PC-9 (cell line): ENCODE data around the gene ZDHHC14. TPM values are rescaled to one million over a fixed set of nuclear protein-coding genes. Genes with fewer than 3 reads are reported as not detected.

ENCODE experiments used
- BruUV-seq: library from RNA; stranded (reverse); fragments of 400-500 nt; replicated peaks from 2 replicates; lab custom pipeline; 2021; lab: Mats Ljungman, UMichigan
- CTCF ChIA-PET: fragments of 300-600 bp; sonication (Branson Sonifier 250); formaldehyde crosslinking; loops from one replicate; lab custom pipeline; 2022; ENCODE audit warnings: antibody characterized with exemption; lab: Charles Lee
- POLR2A ChIA-PET: fragments of 300-600 bp; sonication (Branson Sonifier 250); formaldehyde crosslinking; loops from one replicate; lab custom pipeline; 2022; ENCODE audit warnings: antibody characterized with exemption; ENCODE audit not compliant: unreplicated experiment; lab: Charles Lee
- DNase-seq, 2 experiments: peaks; one replicate each; pipeline versions ENCODE4 v3.0.0 to v3.0.0-alpha.2; 2015 to 2022; ENCODE audit warnings: mixed read lengths in 1 of 2
- H2AFZ ChIP-seq: fragments of 200-600 bp; sonication (generic); 2 replicates; pipeline ENCODE4 v1.8.1; 2017; ENCODE audit warnings: antibody characterized with exemption
- H3F3A ChIP-seq: fragments of 200-600 bp; sonication (generic); 2 replicates; pipeline ENCODE4 v1.8.1; 2017; ENCODE audit warnings: antibody characterized with exemption, mild to moderate bottlenecking, low read depth; ENCODE audit not compliant: insufficient read depth
- H3K27ac ChIP-seq: fragments of 200-600 bp; sonication (generic); 2 replicates; pipeline ENCODE4 v1.6.1; 2016; ENCODE audit warnings: mixed run types
- H3K27me3 ChIP-seq: fragments of 200-600 bp; sonication (generic); 2 replicates; pipeline ENCODE4 v1.6.1; 2016; ENCODE audit warnings: low read depth, mixed run types; ENCODE audit not compliant: insufficient read depth
- H3K36me3 ChIP-seq: fragments of 200-600 bp; sonication (generic); 2 replicates; pipeline ENCODE4 v1.6.1; 2016; ENCODE audit warnings: low read depth, mixed run types
- H3K4me1 ChIP-seq: fragments of 200-600 bp; sonication (generic); replicated peaks from 2 replicates; pipeline ENCODE4 v1.6.1; 2016; ENCODE audit warnings: mixed run types; ENCODE audit not compliant: insufficient read depth
- H3K4me2 ChIP-seq: fragments of 200-600 bp; sonication (generic); 2 replicates; pipeline ENCODE4 v1.6.1; 2017; ENCODE audit warnings: mixed run types
- H3K4me3 ChIP-seq: fragments of 200-600 bp; sonication (generic); 2 replicates; pipeline ENCODE4 v1.6.1; 2016; ENCODE audit warnings: mixed run types
- H3K79me2 ChIP-seq: fragments of 200-600 bp; sonication (generic); 2 replicates; pipeline ENCODE4 v1.6.1; 2017; ENCODE audit warnings: low read depth, mixed run types
- H3K9me2 ChIP-seq: fragments of 200-600 bp; sonication (generic); 2 replicates; pipeline ENCODE4 v1.8.1; 2017; ENCODE audit warnings: mild to moderate bottlenecking; ENCODE audit not compliant: insufficient read depth
- H3K9me3 ChIP-seq: fragments of 200-600 bp; sonication (generic); 2 replicates; pipeline ENCODE4 v1.8.1; 2016; ENCODE audit warnings: low read depth; ENCODE audit not compliant: insufficient read depth
- H4K20me1 ChIP-seq: fragments of 200-600 bp; sonication (generic); 2 replicates; pipeline ENCODE4 v1.8.1; 2017; ENCODE audit not compliant: insufficient read depth
- CTCF ChIP-seq: fragments of 200-600 bp; sonication (generic); conservative IDR thresholded peaks from 2 replicates; pipeline ENCODE4 v1.6.1; 2017; ENCODE audit warnings: mixed run types, antibody characterized with exemption, mild to moderate bottlenecking, moderate library complexity
- EZH2 ChIP-seq: fragments of 200-600 bp; sonication (generic); IDR thresholded peaks from 2 replicates; pipeline ENCODE4 v1.8.0; 2017; ENCODE audit warnings: antibody characterized with exemption, low read depth
- intact Hi-C: fragments of 100-400 bp; cut with micrococcal nuclease; formaldehyde crosslinking; loops from one replicate; pipeline ENCODE4 v1.10.0; 2022; ENCODE audit not compliant: unreplicated experiment
- total RNA-seq: library from RNA; stranded (reverse); gene quantifications from 2 replicates; pipeline ENCODE4 v1.2.3, GENCODE V29; 2021

The ZDHHC14 gene
- total RNA-seq, 1 experiment from 2014 or later = 5.6 TPM

- H3K4me1 ChIP-seq = peaks cover 7% of the 10 kb centered on the region
- ChIA-PET POLR2A (interaction anchor here (0.6 kb wide), 1 partner anchor 18 kb away, joined by 5 read pairs; no protein-coding TSS in a partner anchor), CTCF (no interaction called here)
- no peaks in the 10 kb centered on the region for H3K9me2 ChIP-seq
- no peaks in the 10 kb centered on the region for H3K9me3 ChIP-seq
- no TSS peak for BruUV-seq
- no peak overlapping the region for H3K4me3 ChIP-seq
- no peaks in the 10 kb centered on the region for H3K27me3 ChIP-seq
- no peaks in the 10 kb centered on the region for H3K79me2 ChIP-seq
- intact Hi-C loops = no loop called here
- no peaks in the 10 kb centered on the region for H3K36me3 ChIP-seq
- H4K20me1 ChIP-seq = no peaks in the 10 kb centered on the region
- no peak overlapping the region for H2AFZ ChIP-seq
- no peak overlapping the region for H3K27ac ChIP-seq
- no peak overlapping the region for H3K4me2 ChIP-seq
- DNase-seq = no peak
- H3F3A ChIP-seq = no peaks in the 10 kb centered on the region
- TF ChIP-seq CTCF (no peak), EZH2 (no peak)
Observed at GRCh38 chr6:157517601-157518359, 136.8 kb downstream of the ZDHHC14 start.

- Histone ChIP-seq H3K27me3 (no peaks in the 10 kb centered on the region), H3K4me1 (peaks cover 7% of the 10 kb centered on the region), H4K20me1 (no peaks in the 10 kb centered on the region), H3F3A (no peaks in the 10 kb centered on the region), H2AFZ (no peak overlapping the region), H3K79me2 (no peaks in the 10 kb centered on the region), H3K9me2 (no peaks in the 10 kb centered on the region), H3K9me3 (no peaks in the 10 kb centered on the region), H3K27ac (no peak overlapping the region), H3K4me3 (no peak overlapping the region), H3K4me2 (no peak overlapping the region), H3K36me3 (no peaks in the 10 kb centered on the region)
- intact Hi-C loops = no loop called here
- DNase-seq = no peak
- no peak for TF ChIP-seq EZH2
- no peak for TF ChIP-seq CTCF
- POLR2A ChIA-PET = no interaction called here
- CTCF ChIA-PET = interaction anchor here (0.6 kb wide), 1 partner anchor 355 kb away, joined by 3 read pairs; no protein-coding TSS in a partner anchor
- no TSS peak for BruUV-seq
Observed at GRCh38 chr6:157518397-157519250, 137.6 kb downstream of the ZDHHC14 start.

- TF ChIP-seq EZH2 (no peak), CTCF (no peak)
- DNase-seq = no peak
- POLR2A ChIA-PET = no interaction called here
Observed at GRCh38 chr6:157519255-157520116, 138.5 kb downstream of the ZDHHC14 start.

More at GRCh38 chr6:157519255-157520116, 138.5 kb downstream of the ZDHHC14 start:
- BruUV-seq = no TSS peak
- no peaks in the 10 kb centered on the region for H4K20me1 ChIP-seq
- intact Hi-C loops = no loop called here
- no peaks in the 10 kb centered on the region for H3K79me2 ChIP-seq
- no peaks in the 10 kb centered on the region for H3K9me3 ChIP-seq
- no peaks in the 10 kb centered on the region for H3K36me3 ChIP-seq
- H3K9me2 ChIP-seq = no peaks in the 10 kb centered on the region
- H3K4me3 ChIP-seq = no peak overlapping the region
- H3F3A ChIP-seq = no peaks in the 10 kb centered on the region
- H3K27me3 ChIP-seq = no peaks in the 10 kb centered on the region
- no peak overlapping the region for H3K4me2 ChIP-seq
- peaks cover 7% of the 10 kb centered on the region for H3K4me1 ChIP-seq
- H3K27ac ChIP-seq = no peak overlapping the region
- H2AFZ ChIP-seq = no peak overlapping the region
- CTCF ChIA-PET = no interaction called here
